ENCODE results near the gene SLC49A4.

The SLC49A4 gene

DNA sequence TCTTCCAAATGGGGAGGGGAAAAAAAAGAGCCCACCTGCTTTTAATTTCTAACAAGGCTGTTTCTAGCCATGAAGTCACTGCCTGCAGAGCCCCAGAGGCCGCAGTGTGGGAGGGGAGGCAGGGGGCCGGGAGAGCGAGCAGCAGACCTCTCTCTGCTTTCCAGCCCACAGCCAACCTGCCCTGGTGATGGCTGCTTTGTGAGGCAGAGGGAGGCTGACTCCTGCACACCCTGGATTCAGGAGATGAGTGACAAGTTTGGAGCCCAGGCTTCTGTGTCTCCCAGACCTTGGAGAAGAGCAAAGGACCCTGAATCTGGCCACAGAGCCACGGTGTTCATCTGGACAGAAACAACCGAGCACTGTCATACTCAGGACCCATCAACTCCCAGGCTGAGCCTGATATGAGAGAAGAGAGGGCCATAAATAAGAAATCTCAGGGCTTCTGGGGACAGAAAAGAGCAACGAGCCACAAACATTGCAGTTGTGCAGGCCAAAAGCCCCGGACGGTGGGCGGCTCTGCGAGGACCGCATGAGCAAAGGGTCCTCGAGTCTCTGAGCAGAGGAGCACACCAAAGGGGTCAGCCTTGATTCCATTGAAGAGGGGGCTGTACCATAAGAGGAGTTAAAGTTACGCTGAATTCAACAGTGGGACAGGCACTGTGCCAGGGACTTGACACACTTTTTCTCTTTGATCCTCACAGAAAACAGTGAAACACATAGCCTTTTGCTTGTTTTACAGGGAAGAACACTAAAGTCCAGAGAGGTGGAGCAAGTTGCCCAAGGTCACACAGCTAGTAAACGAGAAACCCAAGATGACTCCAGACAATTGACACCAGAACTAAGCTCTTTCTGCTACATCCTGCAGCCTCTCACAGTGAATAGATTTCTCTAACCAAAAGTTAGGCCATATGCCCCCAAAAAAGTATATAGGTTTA is 135.5 kb downstream of the SLC49A4 start:
- DNase-seq (ENCODE audit: low spot score) = no peak
